Measurements from ENCODE around the gene HMBS.

DNA sequence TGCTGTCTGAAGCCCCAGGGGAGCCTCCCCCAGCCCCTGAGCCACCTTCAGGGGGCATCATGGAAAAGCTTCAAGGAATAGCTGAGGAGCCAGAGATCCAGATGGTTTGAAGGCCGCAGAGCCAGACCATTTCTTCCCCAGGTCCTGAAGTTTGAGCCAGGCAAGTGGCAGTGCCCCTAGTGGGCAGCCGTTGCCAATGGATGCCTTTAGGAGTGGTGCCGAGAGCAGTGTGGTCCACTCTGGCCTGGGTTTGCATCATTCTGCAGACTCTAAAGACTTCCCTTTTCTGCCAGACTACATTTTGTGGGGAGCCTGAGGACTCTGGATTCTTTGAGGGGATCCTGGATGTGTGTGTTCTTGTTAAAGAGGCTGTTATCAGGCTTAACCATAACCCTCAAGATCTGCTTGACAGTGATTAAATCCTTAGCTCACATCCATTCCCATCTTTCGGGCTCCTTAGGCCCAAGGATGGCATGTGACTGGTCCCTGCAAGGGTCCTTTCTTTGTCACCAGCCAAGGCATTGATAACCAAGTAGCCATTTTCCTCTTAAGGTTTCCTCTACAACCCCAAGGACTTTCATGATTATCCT is 49.8 kb downstream of the HMBS start:
- TF ChIP-seq POLR2A (IDR thresholded peaks at IDR 0.05): no peak
- TF ChIP-seq POLR2AphosphoS5 (IDR thresholded peaks at IDR 0.05): no peak
